NB4 (cell line): Measurements from ENCODE around the gene MLLT3.

Experiments
- DNase-seq: peaks from one replicate; pipeline ENCODE4 v3.0.0; 2010; ENCODE audit warnings: low read depth
- H3K4me3 ChIP-seq: one replicate; pipeline ENCODE4 v1.5.1; 2011; ENCODE audit warnings: mild to moderate bottlenecking, low read depth, low read length, moderate library complexity
- MYC ChIP-seq: IDR thresholded peaks from 2 replicates; pipeline ENCODE4 v1.6.1; 2011; ENCODE audit warnings: low read depth, low read length
- POLR2A ChIP-seq: IDR thresholded peaks from 2 replicates; pipeline ENCODE4 v1.6.1; 2011; ENCODE audit warnings: mild to moderate bottlenecking; ENCODE audit not compliant: insufficient read length; ENCODE audit errors: extremely low read depth
- TF ChIP-seq, protein P1 (sequence below): IDR thresholded peaks from one replicate; pipeline ENCODE4 v1.5.1; 2012; ENCODE audit warnings: low read depth, low read length
- TF ChIP-seq, protein P2 (sequence below): IDR thresholded peaks from 2 replicates; pipeline ENCODE4 v1.6.1; 2011; ENCODE audit warnings: low read depth, low read length

Gene MLLT3

DNA sequence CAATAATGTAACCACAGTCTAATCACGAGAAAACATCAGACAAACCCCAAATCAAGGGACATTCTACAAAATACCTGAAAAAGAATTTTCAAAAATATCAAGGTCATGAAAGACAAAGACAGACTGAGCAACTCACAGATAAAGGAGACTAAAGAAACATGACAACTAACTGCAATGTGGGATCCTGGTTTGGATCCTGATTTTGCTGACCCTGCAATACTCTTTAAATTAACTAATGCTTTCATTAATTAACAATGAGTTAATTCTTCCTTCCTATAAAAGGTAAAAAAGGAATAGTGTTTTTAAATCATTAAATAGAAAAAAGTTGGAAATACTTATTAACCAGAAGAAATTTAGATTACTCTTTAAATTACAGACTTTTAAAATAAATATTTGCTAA is 103.6 kb downstream of the MLLT3 start:
- DNase-seq: no peak
- H3K4me3 ChIP-seq: no peak overlapping the region
- TF ChIP-seq, protein P1, sequence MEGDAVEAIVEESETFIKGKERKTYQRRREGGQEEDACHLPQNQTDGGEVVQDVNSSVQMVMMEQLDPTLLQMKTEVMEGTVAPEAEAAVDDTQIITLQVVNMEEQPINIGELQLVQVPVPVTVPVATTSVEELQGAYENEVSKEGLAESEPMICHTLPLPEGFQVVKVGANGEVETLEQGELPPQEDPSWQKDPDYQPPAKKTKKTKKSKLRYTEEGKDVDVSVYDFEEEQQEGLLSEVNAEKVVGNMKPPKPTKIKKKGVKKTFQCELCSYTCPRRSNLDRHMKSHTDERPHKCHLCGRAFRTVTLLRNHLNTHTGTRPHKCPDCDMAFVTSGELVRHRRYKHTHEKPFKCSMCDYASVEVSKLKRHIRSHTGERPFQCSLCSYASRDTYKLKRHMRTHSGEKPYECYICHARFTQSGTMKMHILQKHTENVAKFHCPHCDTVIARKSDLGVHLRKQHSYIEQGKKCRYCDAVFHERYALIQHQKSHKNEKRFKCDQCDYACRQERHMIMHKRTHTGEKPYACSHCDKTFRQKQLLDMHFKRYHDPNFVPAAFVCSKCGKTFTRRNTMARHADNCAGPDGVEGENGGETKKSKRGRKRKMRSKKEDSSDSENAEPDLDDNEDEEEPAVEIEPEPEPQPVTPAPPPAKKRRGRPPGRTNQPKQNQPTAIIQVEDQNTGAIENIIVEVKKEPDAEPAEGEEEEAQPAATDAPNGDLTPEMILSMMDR: no peak
- TF ChIP-seq POLR2A (no peak), MYC (no peak)
- TF ChIP-seq, protein P2, sequence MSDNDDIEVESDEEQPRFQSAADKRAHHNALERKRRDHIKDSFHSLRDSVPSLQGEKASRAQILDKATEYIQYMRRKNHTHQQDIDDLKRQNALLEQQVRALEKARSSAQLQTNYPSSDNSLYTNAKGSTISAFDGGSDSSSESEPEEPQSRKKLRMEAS: no peak

DNA sequence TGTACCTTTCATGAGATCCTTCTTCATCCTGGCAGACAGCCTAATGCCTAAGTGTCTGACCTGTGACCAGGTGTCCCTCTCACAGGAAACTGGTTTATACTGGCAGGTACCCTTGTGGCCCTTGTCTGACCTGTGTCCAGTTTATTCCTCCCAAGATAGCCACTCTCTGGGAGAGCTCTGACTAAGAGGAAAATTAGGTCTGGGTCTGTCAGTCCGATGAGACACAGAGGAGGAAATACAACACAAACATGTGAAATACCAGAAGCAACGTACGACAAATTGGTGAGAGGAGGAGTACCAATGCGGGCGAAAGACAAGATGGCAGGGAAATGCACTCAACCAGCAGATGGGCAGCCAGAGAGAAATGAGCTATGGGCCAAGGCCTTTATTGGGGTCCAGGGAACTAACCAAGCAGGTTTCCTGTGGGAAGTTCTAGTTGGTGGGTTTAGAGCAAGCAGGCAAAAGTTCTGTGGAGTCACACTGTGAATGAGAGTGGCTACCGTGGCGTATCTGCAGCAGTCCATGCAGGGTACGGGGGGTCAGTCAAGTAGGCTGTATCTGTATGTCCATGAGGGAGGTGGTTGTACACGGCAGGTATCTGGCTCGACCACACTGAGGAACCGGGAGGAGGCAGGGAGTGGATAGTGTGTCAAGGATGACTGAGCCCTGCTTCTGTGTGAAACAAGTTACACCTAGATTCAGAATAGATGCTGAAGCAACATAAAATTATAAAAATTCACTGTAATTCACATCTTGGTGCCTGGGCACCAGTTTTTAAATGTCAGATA is 109.0 kb downstream of the MLLT3 start:
- DNase-seq: no peak
- no peak overlapping the region for H3K4me3 ChIP-seq
- TF ChIP-seq MYC (no peak), POLR2A (no peak)
- TF ChIP-seq, protein P1: no peak
- TF ChIP-seq, protein P2: no peak

DNA sequence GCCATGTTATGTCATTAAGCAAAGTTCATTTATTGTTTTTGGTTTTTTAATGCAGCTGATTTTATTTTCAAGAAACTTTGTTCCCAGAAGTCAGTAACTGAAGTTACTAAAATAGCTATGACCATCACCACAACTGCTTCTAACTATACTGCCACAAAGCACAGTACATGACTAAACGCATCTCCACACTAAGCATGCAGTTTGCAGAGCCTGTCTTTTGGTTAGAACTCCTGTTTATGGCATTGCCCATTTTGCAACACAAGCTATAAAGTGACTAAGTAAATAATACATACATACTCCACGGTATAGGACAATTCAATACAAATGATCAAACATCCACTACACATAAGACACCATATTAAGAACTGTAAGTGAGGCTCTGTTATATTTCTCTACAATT is 109.7 kb downstream of the MLLT3 start:
- H3K4me3 ChIP-seq: no peak overlapping the region
- DNase-seq: no peak
- TF ChIP-seq, protein P1: no peak
- TF ChIP-seq MYC: no peak
- no peak for TF ChIP-seq POLR2A
- TF ChIP-seq, protein P2: no peak

DNA sequence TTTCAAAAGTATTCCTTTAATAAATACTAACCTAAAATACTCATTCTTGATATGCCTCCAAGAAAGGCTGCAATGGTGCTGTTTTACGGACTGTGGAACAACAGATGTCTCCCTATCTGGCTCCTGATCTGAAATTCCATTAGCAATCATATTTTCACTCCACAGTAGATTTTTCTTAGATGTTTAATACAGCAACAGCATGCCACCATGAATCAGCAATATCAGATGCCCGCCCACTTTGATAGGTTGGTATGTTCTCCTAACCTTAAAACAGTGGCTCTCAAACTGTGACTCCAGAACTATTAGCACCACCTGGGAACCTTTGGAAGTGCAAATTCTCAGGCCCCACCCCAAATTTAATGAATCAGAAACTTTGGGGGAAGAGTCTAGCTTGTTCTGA is 110.2 kb downstream of the MLLT3 start:
- DNase-seq: no peak
- TF ChIP-seq MYC: no peak
- TF ChIP-seq, protein P2: no peak
- TF ChIP-seq, protein P1: no peak
- TF ChIP-seq POLR2A: no peak
- no peak overlapping the region for H3K4me3 ChIP-seq

DNA sequence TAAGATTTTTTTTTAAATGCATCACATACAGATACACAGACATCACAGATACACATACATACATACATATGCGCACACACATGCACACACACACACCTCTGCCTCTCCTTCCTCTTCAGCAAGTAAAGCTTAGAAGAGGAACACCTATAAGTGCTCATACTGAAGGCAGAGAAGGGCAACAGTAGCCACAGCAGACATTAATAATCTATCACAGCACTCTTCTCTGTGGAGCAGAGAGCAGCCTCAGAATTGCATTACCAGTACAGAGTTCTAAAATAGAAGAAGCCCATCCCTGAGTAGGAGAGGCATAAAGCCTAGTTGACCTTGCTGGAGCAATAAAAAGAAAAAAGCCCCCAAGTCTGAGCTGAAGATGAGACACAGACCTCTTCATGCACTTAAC is 110.6 kb downstream of the MLLT3 start:
- TF ChIP-seq, protein P1: no peak
- TF ChIP-seq POLR2A (no peak), MYC (no peak)
- TF ChIP-seq, protein P2: no peak
- H3K4me3 ChIP-seq: no peak overlapping the region
- DNase-seq: peak; percentile 26

DNA sequence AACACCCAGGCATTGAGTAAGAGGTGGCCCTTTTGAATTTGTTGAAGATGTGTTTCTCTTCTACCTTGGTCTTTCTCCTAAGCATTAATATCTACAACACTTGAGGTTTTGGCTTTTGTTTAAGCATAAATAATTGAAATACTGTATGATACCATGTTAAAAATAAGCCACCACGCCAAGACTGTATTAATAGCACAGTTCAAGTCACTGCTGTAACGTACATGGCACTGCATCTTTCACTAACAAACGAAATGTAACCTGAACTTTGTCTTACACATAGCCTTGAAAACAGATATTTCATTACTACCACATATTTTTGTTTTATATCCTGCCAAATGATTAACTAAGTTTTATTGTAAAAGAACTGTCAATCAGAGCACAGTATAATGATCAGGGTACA is 112.8 kb downstream of the MLLT3 start:
- TF ChIP-seq POLR2A (no peak), MYC (no peak)
- TF ChIP-seq, protein P1: no peak
- TF ChIP-seq, protein P2: no peak
- no peak overlapping the region for H3K4me3 ChIP-seq
- no peak for DNase-seq
